Ramos (cell line): ENCODE results near the gene LYZL4.

Experiments
- in situ Hi-C: fragments of 300-500 bp; cut with MboI; formaldehyde crosslinking; loops from one replicate; pipeline ENCODE4 v1.14.3; 2022; ENCODE audit warnings: low sequenced_read_pairs; ENCODE audit not compliant: unreplicated experiment

The LYZL4 gene

DNA sequence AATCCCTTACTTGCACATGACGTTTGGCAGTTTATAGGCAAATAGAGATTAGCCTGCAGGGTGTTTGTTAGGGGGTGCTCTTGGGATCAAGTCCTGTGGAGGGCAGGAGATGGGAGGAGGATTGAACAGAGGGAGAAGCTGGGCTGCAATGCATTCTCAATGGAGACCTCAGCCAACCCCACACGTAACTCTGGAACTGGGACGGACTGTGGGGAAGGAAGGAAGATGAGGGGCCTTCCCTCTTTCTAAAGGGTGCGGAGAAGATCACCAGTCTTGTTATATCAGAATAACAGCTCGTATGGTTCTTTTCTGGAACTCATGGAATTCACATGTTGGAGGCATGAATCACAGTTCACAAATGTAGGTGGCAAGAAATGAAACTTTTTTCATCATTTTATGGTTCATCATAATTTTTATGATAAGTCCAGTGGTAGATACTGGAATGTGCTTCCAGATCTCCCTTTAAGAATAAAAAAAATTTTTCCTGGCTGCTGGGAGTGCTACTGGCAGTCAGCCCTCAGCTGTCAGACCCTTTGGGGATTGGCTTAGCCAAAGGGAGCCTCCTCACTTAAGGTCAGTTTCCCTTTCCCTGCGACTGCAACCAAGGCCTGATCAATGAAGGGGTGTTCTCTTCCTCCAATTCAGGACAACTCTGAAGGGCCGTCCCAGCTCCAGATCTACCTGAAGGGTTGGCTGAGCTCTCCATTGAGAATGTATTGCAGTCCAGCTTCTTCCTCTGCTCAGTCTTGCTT lies 20.5 kb upstream of the LYZL4 start:
- in situ Hi-C loops, result loop anchor here (25.0 kb wide), 2 partner anchors 319 to 519 kb away; no protein-coding TSS in a partner anchor

DNA sequence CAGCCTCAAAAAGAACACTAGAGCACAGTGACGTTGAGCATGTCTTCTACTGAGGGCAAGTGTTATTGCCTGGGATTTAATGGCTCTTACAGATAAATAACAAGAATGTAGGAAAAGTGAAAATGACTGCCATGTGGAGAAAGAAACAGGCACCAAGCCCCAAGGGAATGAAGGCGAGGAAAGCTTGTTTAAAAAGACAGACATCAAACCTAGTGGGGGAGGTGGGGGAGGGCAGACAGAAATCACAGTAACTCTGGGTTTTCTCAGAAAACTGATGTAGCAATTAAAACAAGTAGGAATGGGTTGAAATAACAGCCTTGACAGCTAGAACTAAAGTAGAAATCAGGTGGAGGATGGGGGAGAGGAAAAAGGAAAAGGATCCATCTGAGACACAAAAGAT lies 18.4 kb upstream of the LYZL4 start:
- in situ Hi-C loops, result loop anchor here (25.0 kb wide), 2 partner anchors 317 to 517 kb away; no protein-coding TSS in a partner anchor

DNA sequence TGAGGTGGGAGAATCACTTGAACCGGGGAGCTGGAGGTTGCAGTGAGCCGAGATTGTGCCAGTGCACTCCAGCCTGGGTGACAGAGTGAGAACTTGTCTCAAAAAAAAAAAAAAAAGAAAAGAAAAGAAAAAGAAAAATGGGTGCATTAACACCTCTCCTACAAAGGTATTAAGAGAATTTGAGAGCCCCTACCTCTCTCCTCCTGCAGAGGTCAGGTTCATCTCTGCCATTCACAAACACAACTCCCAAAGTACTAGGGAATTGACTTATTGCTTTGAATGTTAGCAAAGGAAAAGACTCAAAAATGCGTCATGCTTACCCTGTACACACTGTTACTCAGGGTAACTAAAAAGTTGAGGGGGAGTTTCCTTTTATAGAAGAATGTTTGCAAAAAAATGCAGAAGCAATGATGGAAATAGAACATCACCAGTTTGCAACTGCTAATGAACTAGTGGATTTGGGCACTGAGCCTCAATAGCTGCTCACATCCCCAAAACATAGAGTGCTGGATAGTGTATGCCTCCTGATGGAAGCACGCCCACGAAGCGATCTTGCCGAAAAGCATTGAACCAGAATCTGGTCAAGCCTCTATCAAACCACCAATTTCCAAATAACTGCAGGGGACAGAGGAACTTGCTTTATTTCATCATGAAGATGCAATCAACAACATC lies 15.5 kb upstream of the LYZL4 start:
- in situ Hi-C loops, result loop anchor here (25.0 kb wide), 2 partner anchors 314 to 514 kb away; no protein-coding TSS in a partner anchor

DNA sequence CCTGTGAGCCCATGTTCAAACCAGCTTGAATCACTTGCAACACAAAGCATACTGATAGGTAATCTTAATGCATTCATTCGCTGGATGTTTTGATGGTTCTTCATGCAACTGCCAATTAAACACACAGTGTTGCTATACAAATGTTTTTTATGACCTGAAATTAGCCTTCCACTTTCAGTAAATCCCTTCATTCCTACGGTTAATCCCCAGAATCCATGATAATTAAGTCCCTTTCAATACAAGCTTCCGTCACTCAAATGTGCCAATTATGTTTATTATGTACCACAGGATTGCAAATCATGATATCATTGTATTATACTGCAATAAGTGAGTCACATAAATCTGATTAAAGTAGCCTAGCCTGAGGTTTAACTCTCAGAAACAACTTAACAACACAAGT lies 14.5 kb upstream of the LYZL4 start:
- in situ Hi-C loops, result loop anchor here (25.0 kb wide), 2 partner anchors 313 to 513 kb away; no protein-coding TSS in a partner anchor

DNA sequence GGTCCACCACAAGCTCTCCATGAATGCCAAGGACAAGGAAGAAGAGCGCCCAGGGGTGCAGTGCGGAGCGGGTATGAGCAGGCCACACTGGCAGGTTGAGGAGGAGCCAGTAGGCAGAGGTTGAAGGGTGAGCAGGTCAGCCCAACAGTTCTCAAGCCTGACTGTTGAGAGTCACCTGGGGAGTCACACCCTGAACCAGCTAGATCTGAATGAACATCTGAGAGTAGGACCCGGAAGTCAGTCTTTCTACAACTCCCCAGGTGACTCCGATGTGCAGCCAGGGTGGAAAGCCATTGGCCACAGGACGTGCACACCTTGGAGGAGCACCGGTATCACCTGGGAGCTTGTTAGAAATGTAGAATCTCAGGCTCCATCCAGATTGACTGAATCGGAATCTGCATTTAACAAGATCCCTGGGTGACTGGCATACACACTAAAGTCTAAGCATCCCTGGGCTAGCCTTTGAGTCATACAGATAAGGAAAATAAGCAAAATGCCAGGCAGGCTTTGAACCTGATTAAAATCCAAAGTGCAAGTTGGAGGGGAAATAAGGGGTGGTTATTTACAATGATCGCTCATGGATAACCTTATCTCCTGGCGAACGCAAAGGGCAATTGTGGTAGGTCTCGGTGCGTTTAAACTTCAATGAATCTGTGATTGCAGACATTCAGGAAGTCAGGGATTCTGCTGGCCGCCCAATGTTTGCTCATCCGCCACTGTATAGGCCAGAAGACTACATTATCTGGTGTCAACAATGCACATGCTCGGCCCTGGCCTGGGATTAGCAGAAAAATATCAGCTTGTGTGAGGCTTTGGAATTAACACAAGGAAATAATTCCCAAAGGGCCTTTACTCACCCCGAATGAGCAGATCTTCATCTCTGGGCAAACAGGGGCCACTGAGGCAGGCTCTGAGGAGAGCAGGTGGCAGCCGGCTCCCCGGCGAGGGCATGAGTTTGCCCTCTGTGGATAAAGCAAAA lies 11.7 kb upstream of the LYZL4 start:
- in situ Hi-C loops, result no loop called here

DNA sequence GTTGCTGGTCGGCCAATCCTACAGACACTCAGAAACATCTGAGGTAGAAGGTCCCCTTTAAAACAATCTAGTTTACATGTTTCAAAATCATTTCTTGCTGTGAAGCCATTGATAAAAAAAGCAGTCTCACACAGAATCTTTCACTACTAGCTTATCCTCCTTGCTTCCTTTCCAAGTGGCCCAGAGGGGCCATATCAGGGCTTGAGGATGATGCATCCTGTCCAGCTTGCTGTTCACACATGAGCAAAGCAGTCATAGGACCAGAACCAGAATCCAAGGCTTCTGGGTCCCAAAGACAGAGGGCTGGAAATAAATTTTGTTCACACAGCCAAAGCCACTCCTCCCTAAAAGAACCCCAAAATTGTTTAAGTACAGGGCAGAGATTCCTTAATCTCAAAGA lies 9.2 kb upstream of the LYZL4 start:
- in situ Hi-C loops, result no loop called here

DNA sequence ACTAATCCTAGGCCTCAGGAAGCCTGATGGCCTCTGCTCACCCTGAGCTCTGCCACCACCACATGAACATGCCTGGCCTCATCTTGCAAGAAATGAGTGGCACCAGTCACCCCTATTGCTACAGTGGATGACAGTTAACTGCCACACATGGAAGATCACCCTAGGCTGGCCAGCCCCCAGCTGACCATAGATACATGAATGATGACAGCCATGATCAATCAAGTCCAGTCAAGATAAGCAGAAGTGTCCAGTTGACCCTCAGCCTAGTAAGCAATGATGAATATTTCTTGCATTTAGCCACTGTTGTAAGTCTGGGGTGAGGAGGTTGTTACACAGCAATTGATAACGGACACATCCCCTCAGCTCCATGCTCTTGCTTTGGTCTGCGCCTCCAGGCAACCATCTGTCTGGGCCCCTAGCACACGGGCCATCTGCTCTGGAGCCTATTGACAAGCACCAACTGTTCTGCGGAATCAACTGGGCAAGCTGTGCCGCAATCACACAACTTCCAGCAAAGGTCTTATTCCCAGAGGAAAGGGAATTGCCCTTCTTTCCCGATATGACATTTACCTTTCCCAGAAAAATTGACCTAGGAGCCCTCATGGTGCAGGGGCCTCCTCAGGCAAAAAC lies 2.2 kb upstream of the LYZL4 start:
- in situ Hi-C loops, result no loop called here

DNA sequence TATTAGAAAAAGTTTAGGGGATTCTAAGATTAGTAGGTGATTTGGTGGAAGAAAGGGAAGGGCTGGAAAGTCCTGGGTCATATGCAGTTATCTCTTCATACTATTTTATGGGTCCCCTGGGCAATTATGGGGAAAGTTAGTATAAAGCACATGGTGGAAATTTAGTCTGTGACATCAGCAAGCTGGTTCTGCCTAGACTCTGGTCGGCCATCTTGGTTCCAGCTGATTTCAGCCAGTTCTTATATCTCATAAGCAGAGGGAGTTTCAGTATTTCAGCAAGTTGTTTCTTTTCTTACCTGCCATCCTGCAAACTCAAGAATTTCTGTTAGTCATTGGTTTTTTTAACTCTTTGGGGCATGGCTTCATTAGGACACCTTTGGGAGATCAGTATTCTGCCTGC lies 1.0 kb upstream of the LYZL4 start:
- in situ Hi-C loops, result no loop called here

DNA sequence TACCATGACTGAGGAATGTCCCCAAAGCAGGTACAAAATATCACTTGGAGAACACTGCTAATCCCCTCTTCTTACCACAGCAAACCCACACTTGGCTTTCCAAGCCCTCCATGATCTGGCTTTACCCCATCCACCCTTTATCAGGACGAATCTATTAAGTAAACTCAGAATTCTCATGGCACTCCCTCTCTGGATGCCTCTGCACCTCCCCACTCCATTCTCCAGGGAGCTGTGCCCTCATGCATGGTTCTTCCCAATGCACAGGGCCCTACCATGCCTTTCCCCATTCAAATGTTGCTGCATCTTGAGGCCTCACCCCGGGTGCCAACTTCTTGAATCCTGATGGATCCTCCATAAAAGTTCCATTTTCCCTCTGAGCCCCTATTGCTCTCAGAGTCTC lies 2.3 kb downstream of the LYZL4 start:
- in situ Hi-C loops, result no loop called here

DNA sequence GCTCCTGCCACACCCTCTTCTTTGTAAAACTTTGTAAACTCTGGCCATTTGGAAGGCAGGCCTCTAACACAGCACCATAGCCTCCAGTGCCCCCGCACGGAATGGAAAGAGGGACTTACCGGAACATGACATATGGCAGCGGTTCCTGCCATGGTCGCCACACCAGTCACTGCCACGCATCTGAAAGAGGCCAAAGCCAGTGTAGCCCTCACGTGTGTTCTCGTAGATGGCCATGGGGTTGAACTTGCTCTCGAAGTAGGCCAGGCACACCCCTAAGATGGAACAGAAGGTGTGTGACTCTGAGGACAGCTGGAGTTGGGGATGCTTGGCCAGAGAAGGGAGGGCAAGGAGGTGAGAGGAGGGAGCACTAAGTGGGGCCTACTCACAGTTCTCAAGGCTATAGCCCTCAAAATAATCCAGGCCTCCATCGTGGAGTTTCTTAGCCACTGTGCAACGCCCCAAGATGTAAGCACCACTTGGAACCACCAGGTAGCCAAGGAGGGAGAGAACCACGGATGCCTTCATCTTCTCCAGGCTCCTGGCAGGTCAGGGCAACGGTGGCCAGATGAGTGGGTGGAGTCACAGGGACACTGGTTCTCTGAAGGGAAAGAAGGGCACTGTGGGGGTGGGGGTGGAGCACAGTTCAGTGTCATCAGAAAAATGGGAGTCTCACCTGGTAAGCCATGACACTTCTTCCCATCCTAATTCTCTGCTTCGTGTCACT lies 3.5 kb downstream of the LYZL4 start:
- in situ Hi-C loops, result no loop called here

DNA sequence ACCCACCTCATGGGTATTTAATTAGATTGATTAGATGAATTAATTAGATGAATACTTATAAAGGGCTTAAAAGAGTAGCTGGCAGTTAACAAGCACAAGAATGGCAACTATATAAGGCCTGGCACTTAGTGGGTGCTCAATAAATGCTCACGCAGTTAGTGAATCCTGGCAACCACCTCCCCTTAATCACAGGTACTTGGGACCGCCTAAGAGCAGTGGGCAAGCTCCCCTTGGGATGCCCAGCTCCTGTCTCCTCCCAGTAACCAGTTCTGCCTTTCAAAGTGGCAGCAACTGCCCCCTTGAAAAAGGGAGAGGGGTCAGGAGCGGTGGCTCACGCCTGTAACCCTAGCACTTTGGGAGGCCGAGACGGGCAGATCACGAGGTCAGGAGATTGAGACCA lies 4.6 kb downstream of the LYZL4 start:
- in situ Hi-C loops, result no loop called here

DNA sequence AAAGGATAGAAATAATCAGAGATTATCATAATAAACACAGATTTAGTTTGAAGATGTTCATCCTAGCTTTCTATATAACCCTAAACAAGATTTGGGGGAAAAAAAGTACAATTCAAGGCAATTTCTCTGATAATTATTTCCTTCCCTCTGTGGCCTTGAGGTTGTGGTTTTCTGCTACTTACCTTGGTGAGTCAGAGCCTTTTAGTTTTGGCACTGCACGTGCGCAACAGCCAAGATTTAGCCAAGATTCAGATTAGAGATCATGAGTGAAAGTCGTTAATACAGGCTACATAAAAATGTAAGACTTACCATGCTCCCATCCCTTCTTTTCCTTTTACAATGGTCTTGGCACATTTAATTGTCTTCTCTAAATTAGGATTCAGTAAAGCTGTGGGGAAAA lies 6.7 kb downstream of the LYZL4 start:
- in situ Hi-C loops, result no loop called here

DNA sequence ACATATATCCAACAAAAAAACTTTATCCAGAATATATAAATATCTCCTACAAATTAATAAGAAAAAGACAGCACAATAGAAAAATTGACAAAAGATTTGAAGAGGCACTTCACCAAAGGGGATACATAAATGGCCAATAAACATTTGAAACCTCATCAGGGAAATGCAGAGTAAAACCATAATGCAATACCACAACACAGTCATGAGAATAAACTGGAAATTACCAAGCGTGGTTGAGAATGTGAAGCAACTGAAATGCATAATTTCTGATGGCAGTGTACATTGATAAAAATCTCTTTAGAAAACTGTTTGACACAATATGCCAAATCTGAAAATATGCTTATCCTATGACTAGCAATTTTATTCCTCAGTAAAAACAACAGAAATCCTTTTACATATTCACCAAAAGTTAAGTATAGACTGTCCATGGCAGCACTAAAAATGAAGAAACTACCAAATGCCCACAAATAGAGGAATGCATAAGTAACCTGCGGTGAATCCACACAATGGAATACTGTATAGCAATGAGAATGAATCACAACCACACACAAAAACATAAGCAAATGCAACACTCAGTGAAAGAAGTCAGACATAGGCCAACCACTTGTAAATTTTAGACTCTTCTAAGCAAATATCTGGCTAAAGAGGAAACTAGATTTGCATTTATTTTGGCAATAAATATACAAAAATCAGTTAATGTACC lies 7.9 kb downstream of the LYZL4 start:
- in situ Hi-C loops, result no loop called here

DNA sequence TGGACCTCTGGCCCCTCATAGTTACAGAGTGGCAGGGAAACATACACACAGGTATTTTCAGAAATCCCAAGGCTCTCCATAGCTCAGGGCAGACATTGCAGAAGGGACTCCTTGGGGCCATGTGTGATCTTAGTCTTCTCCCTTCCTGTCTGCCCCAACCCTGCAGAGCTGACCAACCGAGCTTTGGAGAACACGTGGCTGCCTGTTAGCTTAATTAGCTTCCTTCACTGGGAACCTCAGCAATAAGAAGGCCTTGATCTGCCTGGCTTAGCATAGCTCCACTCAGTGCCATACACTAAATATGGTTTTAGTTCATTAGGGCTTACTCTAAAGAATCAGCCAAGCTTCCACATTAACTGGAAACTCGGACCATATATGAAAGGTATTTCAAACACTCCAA lies 12.3 kb downstream of the LYZL4 start:
- in situ Hi-C loops, result no loop called here

DNA sequence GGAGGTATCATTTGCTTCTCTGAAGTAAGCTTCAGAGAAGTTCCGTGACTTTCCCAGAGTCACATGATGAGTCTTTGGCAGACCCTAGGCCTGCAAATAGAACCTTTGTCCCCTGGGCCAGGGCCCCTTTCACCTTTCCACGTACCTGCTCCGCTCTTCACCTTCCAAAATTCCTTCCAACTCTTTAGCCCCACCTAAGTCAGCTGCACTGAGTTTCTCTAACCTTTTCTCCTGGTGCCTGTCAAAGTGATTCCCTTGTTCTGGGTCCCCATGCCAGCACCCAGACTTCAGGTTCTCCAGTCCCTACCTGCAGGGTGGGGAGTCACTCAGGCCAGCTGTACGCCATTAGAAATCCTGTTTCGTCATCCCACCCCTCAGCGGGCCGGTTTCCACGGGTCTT lies 12.8 kb downstream of the LYZL4 start:
- in situ Hi-C loops, result no loop called here

DNA sequence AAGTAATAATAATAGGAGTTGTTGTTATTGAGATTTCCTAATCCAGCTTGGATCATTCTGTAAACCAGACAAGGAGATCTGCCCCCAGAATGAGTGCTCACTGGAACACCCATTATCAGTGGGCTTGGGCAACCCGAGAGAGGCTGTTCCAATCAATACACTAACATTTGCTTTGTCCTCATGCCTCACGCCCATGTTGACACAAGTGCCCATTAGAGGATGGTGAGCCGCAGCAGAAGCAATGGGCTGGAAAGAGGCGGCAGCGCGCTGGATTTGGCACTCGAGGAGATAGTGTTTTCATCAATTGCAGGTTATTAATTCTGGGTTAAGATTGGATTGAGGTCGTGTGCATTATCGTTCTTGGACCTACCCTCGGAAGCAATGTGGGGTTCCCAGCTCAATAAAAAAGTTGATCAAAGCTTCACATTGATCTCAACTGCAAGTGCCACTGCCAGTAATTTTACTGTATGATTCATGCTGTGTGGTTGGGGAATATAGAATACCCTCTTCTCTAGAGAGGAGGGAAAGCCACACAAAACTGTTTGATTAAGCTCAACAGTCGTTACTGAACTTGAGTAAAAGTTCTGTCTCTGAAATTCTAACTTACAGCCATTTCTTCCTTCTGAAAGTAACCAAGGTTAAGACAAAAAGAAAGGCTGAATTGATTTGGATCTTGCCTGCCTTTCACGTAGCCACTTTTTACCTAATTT lies 15.7 kb downstream of the LYZL4 start:
- in situ Hi-C loops, result no loop called here

DNA sequence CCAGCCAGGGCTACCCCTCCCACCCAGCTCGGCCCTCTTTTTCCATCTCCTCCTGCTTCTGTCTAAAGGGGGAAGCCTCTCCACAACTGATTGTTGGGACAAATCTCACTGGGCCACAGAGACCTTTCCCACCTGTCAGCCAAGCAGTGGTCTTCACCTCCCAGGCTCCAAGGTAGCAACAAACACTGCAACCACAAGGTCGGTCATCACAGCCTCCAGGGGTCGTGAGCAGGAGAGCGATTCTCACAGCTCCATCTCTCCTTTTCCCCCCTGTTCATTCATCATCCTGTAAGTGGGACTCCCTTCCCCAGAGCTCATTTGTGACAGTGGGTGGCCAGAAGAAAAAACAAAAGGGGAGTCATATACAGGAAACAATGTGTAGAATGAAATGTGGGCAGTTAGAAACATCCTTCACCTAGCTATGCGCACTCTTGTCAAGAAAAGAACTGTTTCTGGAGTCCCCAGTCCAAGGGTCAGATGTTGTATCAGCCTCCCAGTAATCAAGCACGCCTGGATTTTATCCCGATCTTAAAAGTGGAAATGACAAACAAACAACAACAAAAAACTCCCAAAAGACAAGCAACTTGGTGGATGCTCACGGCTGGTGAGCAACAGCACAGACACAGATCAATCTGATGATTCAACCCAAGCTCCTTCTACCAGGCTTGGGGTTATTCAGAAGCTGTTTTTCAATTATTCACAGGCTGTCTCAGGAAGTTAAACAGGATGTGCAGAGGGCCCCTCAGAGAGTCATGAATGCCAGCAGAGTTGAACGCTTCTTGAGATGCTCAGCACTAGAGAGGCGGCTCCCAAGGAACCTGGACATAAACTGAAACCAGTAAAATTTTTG lies 22.4 kb downstream of the LYZL4 start:
- in situ Hi-C loops, result no loop called here
